Measurements from ENCODE around the gene CTXN1.

GRCh38 chr19:7933411-7933810, 7.5 kb upstream of the CTXN1 start:
- peak in 1 of 5 experiments; percentile 8 for TF ChIP-seq CTCF (IDR thresholded peaks at IDR 0.05)
- no peak for TF ChIP-seq POLR2A (IDR thresholded peaks at IDR 0.05)

Data from transverse colon (tissue), 3 donors.